COLO829 (cell line): ENCODE measurements around the gene MOSMO.
"Not testable (repeated sequence)": the region's sequence is repeated elsewhere in the genome, so short reads cannot be mapped to it uniquely, and the experiment has no call there.

ENCODE experiments used
- DNase-seq: peaks from one replicate; pipeline ENCODE4 v3.0.0; 2012; ENCODE audit warnings: low spot score

MOSMO gene

DNA sequence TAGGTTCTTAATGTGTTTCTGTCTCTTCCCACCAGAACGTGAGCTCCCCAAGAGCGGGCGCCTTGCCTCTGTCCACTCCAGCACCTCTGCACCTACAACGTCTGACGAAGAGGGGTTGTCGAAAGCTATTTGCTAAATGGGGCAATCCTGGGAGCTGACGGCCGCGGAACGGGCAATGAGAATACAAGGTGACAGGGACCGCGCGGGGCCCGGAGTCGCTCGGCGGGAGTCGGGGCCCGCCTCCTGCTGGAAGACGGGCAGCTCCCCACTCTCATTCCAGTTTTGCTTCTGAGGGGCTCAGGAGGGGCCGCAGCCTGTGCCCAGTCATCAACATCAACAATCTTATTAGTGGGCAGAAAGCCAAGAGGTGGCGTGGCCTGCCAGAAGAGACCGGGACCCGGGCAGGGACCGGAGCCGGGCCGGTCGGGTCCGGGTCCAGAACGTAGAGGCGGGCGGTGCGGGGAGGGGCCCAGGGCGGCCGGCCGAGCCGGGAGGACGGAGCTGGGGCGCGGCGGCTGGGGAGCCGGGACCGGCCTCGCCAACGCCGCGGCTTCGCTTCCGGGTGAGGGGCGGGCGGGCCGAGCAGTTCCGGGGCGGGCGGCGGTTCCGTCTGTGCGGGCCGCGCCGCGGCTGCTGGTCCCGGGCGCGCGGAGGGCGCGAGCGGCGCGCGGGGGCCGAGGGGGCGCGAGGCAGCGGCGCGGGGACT is at the start of gene MOSMO:
TSS of gene MOSMO (plus strand) at position 603 of the 706 bp plus-strand sequence. CDS start 191 bp downstream, outside the sequence.
- no peak for DNase-seq

DNA sequence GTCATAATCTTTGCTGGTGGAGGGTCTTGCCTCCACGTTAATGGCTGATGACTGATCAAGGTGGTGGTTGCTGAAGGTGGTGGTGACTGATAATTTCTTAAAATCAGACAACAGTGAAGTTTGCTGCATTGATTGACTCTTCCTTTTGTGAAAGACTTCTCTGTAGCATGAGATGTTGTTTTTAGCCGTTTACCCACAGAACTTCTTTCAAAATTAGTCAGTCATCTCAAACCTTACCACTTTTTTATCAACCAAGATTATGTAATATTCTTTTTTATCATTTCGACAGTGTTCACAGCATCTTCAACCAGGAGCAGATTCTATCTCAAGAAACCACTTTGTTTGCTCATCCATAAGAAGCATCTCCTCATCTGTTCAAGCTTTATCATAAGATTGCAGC is 48.9 kb upstream of the MOSMO start:
- DNase-seq, result no peak

DNA sequence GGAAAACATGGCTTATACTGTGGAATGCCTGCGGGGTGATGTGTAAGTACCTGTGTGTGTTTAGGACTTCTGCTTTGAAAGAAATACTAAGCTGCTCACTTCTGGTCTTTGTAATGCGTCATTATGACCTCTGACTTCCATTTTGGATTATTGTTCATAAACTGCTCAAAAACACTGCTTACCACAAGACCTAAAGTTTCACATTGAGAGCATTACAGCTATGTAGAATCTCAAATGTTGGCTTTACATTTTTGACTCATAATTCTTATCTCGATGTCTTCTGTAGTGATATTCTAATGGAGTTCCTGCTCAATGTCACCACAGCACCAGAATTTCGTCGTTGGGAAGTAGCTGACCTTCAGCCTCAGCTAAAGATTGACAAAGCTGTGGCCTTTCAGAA is 45.4 kb upstream of the MOSMO start:
- no peak for DNase-seq

GRCh38 chr16:21963887-21964286 is 44.0 kb upstream of the MOSMO start:
- no peak for DNase-seq

DNA sequence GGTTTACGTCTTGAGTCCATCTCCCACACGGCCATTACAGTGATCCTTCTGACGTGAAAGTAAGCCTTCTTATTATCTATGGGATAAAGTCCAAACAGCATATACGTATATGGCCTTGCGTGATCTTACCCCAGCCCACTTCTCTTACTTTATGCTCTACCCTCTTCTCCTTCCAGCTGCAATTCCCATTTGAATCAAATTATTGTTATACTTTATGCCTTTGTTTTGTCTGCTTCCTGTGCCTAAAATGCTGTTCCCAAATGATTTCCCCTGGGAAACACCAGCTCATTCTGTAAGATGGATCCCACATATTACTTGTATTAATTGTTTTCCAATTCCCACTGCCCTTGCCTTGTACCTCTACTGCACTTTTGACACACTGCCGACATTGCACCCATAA is 43.6 kb upstream of the MOSMO start:
- DNase-seq, result no peak

DNA sequence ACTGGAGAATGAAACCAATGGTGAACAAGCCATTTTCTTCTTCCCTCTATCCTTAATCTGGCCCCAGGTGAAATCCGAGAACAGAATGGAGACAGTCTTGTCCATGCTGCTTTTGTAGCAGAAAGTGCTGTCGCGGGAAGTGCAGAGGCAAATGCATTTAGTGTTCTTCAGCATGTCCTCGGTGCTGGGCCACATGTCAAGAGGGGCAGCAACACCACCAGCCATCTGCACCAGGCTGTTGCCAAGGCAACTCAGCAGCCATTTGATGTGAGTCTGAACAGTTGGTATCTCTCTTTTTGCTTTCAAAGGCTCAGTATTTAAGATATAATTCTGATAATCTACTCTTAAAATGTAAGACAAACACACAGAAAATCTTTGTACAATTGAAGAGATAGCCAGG is 36.1 kb upstream of the MOSMO start:
- no peak for DNase-seq

- no peak for DNase-seq
Observed at GRCh38 chr16:21973945-21974344, 34.0 kb upstream of the MOSMO start.

- no peak for DNase-seq
Observed at GRCh38 chr16:21980032-21980431, 27.9 kb upstream of the MOSMO start.

- DNase-seq, result no peak
Observed at GRCh38 chr16:21982108-21982507, 25.8 kb upstream of the MOSMO start.

DNA sequence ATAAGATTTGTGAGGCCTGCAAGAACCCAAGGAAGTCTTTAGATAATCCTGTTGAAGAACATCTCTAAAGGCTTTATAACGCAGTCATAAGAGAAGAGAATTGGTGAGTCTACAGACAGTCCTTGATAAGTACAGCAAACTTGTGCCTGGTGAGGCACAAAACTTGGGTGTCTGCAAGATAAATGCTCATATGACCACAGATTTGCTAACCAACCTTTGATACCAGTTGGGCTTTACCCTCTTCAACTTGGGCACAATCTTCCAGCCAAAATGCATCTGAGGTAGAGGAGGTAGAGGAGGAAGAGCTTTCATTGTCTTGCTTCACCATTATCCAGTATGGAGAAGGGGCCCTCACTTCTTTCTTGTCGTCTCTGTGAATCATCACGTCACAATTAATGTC is 23.8 kb upstream of the MOSMO start:
- no peak for DNase-seq

DNA sequence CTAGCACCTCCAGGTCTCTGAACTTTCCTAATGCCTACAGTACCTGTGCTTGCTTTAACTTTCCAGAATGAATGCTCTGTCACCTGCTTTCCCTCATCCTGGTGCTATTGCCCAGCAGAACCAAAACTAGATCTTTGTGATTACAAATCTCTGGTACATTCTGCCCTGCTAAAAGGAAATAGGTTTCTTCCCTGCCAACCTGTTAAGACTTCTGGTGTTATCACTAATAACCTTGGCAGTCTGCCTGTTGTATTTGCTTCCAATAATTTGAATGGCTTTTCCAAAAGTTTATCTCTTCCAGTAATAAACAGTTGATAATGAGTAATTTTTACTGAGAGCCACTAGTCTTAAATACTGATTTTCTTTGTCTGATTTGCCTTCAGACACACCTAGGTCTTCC is 22.4 kb upstream of the MOSMO start:
- no peak for DNase-seq

- DNase-seq, result no peak
Observed at GRCh38 chr16:21986692-21987246, 21.1 kb upstream of the MOSMO start.

DNA sequence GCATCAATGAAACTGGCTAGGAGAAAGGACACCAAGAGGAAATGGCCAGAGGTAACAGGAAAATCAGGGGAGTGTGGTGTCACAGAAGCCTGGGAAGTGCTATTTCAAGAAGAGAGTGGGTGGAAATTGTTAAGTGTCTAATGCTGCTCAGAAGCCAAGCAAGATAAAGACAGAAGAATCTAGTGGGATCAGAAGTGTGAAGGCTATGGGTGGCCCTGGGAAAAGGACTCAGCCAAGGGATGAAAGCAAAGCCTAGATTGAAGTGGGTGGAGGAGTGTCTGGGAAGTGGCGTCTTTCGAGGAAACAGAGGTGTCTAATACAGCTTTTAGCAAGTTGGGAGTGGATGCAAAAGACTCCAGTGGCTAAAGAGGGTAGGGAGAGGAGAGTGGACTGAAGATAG is 20.4 kb upstream of the MOSMO start:
- DNase-seq, result no peak

DNA sequence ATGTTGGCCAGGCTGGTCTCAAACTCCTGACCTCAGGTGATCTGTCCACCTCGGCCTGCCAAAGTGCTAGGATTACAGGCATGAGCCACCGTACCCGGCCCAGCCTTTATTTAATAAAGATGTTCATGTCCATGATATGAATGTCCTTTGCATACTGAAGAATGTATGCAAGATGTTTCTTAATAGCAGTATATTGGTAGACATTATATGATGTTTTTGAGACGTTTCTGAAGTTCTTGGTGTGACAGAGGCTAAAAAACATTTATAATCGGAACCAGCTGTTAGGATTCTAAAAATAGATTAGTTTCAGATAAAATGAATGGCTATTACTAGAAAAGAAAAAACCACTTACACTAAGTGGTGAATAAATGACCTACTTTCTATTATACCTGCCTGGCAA is 18.8 kb upstream of the MOSMO start:
- DNase-seq, result no peak

GRCh38 chr16:21989751-21990150 is 18.2 kb upstream of the MOSMO start:
- DNase-seq, result no peak

- no peak for DNase-seq
Observed at GRCh38 chr16:21990381-21990944, 17.4 kb upstream of the MOSMO start.

DNA sequence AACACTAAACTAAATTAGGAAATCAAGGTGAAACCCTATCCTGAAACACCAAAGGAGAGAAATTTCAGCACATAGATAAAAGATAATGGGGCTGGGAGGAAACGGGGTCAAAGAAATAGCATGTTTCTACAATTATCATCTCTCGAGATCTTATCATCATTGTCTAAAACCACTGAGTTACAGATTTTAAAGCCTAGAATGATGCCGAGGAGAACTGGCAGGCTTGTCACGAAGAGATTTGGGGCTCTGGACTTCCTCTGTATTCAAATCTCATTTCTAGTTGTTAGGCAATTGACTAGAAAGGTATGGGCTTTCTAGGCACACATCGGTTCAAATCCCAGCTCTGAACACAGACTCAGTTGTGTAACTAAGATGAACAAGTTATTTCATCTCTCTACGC is 16.3 kb upstream of the MOSMO start:
- DNase-seq, result no peak

GRCh38 chr16:21994856-21995465 is 12.9 kb upstream of the MOSMO start:
- DNase-seq, result no peak

DNA sequence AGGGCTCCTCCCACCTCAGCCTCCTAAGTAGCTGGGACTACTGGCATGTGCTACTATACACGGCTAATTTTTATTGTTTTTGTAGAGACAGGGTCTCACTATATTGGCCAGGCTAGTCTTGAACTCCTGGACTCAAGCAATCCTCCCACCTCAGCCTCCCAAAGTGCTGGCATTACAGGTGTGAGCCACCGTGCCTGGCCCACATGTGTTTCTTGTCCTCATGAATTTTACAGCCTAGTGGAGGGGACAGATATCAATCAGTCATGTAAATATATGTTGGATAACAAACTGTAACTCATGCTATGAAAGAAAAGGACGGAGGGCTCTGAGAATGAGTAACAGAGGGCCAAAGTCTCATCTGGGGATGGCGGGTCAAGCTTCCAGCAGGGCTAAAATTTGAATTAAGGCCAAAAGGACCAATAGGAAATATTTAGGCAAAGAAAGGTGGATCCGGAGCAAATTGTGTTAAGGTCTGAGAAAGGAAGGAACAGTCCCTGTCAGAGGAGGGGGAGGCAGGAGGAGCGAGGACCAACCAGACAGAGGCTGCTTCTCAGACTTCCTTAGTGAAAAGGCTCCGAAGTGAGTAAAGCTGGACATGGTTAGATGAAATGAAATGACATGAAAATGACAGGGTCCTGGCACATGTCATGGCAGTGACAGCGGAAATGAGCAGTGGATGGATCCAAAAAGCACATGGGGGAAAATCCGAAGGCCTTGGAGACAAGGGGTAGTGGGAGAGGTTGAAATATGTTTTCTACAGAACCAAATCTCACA is 10.8 kb upstream of the MOSMO start:
- no peak for DNase-seq

GRCh38 chr16:21997697-21998480 is 10.0 kb upstream of the MOSMO start:
- DNase-seq, result no peak

DNA sequence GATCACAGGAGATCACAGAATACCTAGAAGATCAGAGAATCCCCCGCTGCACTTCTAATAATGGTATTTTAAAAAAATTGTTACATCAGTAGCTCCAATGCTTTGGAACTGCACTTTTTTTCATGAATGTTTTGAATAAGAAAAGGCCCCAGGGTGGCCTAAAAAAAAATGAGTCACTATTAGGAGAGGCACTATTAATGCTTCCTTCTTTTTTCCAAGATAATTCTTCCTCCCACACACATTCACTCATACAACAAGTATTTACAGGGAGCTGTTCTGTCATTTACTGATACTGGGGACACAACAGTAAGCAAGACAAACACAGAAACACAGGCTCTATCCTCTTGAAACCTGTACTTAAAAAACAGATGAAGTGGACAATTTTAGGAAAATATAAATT is 6.3 kb upstream of the MOSMO start:
- peak; percentile 90 for DNase-seq

GRCh38 chr16:22002047-22002446 is 5.9 kb upstream of the MOSMO start:
- not testable (repeated sequence) for DNase-seq
